HG03135 (cell line): ENCODE results near the gene VIPR1.
A peak's percentile ranks its signal among the peaks of the same experiment; 100 is the strongest.

Experiments
- ATAC-seq: cut with Tn5 transposase; IDR thresholded peaks from one replicate; pipeline ENCODE4 v1.9.1; 2021; ENCODE audit warnings: mild to moderate bottlenecking, moderate library complexity; ENCODE audit not compliant: unreplicated experiment

The VIPR1 gene, protein sequence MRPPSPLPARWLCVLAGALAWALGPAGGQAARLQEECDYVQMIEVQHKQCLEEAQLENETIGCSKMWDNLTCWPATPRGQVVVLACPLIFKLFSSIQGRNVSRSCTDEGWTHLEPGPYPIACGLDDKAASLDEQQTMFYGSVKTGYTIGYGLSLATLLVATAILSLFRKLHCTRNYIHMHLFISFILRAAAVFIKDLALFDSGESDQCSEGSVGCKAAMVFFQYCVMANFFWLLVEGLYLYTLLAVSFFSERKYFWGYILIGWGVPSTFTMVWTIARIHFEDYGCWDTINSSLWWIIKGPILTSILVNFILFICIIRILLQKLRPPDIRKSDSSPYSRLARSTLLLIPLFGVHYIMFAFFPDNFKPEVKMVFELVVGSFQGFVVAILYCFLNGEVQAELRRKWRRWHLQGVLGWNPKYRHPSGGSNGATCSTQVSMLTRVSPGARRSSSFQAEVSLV

DNA sequence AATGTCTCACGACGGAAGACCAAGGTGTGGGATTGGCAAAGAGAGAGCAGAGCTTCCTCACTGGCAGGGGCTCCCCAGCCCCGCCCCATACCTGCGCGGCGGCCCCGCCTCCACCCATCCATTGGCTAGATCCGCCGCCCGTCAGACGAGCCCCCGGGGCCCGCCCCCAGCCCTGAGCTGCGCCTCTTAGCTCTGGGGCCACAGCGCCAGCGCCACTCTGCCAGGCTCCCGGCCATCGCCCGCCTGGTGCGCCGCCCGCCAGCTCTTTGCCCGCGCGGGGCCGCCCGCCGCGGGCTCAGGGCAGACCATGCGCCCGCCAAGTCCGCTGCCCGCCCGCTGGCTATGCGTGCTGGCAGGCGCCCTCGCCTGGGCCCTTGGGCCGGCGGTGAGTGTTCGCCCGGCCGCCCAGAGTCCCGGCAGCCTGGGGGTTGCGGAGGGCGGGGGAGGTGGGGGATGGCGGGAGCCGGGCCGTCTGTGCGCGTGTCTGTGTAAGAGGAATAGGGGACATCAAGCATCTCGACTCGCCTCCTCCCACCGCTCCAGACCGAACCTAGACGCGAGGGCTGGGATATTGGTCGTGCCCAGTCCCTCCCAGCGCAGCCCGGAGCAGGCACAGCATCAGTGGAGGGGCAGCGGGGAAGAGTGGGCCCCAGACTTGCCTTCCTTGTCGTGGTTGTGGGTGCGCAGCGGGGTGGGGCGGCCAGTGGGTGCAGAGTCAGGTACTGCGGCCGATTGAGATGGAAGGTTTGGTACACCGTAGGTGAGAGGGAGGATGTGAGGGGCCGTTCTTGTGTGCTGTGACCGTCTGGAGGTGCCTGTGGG lies at the start of gene VIPR1:
Gene VIPR1 (plus strand): TSS at position 215 of the 822 bp plus-strand sequence. CDS start 93 bp downstream, at position 308.
- ATAC-seq: peak; percentile 93

GRCh38 chr3:42456211-42456610 lies 46.2 kb upstream of the VIPR1 start:
- no peak for ATAC-seq

GRCh38 chr3:42459151-42459550 lies 43.3 kb upstream of the VIPR1 start:
- ATAC-seq: no peak

- no peak for ATAC-seq
Measured at GRCh38 chr3:42461762-42462161, 40.7 kb upstream of the VIPR1 start.

GRCh38 chr3:42463093-42463492 lies 39.4 kb upstream of the VIPR1 start:
- ATAC-seq: no peak

DNA sequence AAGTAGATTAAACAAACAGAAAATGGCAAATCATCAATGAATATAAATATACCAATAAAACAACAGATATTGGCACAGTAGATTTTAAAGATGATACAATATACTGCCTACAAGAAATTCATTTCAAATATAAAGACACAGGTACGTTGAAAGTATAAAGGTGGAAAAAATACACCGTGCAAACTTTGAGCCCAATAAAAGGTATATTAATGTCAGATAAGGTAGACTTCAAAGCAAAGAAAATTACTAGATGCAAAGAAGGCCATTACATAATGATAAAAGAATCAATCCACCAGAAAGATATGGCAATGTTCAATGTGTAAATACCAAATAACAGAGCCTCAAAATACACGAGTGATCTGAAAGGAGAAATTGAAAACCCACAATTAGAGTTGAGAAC lies 34.3 kb upstream of the VIPR1 start:
- ATAC-seq: no peak

DNA sequence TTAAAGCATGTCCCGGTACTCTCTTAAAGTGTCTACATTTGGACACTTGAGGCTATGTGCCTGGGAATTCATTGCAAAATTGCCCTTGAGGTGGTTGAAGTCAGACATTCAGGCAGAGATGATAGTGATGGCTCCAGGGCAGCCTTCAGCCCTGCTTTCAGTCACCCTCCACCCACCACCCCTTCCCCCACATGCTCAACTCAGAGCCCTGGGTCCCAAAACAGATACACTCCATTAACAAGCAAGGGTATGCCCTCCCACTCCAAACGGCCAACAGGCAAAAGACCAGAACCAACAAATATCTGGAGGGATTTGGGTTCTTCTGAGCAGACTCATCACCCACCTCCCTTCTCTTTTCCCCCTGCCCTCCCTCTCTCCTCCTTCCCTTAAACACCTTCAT lies 29.9 kb upstream of the VIPR1 start:
- ATAC-seq: no peak

DNA sequence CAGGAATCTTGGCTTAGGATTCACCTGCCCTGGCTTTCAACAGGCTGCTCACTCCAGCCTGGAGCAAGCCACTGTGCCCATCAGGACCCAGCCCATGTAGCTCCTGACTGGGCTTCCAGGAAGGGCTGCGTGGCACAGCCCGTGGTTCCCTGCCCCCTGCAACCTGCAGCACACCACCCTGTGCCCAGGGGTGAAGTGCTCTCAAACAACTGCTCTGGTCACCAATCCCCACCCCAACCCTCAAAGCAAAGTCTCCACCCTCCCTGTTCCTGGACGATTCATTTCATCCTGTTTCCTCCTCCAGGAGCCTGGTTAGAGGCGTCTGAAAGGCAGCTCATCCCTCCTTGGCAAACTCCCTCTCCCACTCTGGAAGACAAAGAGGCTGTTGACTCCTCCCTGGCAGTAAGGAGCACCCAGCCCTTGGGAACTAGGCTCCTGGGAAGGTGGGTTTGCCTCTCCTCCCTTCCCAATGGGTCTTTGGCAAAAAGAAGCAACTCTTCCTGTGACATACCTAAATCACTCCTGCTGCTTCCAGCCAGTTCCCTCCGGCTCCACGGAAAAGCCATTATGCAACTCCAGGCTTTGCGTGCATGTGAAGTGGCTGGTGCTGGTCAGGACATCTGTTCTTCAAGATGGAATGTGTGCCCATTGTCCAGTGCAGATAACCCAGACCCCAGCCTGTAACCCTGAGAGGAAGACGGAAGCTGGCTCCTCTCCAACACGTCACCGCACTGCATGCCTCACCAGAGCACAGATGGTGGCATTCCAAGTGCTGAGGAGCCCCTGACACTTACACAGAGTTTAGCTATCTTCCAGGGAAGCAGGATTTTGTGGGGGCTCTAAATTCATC lies 29.1 kb upstream of the VIPR1 start:
- no peak for ATAC-seq

DNA sequence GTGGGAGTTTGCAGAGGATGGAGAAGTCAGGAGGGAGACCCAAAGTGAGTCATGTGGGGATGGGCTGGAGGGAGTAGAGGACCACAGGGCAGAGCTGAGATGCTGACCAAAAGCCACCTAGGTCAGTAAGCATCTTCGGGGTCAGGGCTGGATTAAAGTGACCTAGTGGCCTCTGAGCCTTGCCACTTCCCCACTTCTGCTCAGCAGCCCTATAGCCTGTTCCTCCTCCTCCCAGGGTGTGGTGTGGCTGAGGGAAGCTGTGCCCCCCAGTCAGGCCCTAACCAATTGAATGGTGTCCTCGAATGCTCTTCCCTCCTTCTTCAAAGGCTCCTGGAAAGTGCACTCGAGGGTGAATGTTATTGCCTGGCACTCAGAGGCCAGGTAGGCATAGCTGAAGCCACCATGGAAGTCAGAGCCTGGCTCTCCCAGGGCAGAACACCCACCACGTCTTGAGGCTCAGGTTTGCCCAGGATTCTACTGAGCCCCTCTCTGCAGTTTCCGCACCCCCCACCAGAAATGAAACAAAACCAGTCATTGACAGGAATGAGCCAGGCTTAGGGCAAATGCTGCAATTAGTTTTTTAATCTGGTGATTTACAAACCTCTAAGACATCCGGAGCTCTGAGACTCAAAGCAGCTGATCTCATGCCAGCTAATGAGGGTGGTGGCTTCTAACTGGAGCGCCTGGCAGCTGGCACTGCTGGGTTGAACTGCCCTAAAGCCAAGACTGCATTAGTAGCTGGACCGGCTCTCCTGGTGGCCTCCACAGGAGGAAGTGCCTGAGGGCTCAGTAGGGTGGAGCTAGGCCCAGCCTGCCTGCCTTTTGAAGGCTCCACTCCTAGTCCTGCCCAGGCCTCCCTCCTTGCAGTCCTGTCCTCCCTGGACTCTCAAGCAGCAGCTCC lies 26.0 kb upstream of the VIPR1 start:
- no peak for ATAC-seq

DNA sequence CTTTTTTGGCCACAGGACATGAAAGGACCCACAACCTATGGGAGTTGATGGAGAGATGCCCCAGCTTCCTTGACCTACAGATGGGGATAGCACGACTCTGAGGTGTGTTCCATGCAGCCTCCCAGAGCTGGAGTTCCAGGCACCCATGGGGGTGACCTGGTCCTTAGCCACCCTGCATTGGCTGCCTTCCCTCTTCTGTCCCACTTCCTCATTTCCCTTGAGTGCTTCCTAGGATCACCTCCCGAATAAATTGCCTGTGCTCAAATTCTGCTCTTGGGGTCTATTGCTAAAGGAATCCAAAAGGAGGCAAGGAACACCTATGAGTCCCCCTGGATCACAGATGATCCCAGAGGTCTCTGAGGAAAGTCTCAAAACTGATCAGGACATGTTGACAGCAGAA lies 24.7 kb upstream of the VIPR1 start:
- no peak for ATAC-seq

- ATAC-seq: no peak
Measured at GRCh38 chr3:42478830-42479229, 23.6 kb upstream of the VIPR1 start.

- ATAC-seq: no peak
Measured at GRCh38 chr3:42486814-42487565, 15.5 kb upstream of the VIPR1 start.

DNA sequence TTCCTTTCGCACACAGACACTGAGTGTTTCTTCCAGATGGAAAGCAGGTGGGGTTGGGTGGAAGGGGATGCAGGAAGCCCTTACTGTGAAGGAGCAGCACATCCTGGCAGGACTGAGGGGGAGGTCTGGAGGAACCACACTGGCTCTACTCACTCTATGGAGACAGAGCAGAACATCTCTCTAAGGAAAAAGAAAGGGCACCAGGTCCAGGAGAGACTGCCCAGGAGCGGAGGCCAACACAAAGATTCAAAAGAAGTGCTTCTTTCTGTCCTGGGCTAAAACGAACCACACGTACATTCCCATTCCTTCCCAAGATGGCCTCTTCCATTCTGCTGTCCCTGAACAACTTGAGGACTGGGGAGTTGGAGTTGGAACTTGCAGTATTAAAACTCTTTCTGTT lies 13.8 kb upstream of the VIPR1 start:
- ATAC-seq: no peak

DNA sequence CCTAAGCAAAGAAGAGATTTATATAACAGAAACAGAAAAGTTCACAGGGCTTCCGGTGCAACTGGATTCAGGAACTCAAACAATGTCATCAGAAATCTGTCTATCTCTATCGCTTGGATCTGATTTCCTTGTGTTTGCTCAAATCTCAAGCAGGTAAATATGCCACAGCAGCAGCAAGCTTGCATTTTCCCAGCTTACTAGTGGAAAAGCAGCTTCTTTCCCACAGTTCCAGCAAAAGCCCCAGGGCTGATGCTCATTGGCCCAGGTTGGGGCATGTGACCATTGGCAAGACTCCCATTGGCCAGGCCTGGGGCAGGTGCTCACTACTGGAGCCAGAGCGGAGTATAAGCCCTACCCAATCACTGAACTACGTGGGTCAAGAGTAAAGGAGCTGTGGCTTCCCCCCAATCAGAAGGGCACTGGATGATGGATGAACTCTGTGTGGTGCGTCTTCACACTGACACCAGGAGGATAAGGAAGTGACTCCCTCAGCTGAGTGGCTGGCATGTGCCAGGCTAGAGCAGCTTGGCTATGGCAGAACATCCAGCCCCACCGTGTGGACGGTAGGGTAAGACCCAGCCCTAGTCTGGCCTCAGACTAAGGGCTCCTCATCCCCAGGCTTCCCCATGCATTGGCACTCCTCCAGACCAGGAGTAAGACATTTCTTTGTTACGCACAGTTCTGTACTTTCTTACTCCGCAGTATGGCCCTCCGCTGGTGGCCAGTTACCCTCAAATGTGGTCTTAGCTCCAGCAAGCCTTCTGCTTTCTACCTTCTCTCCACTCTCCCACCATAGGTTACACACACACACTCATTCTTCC lies 13.1 kb upstream of the VIPR1 start:
- ATAC-seq: no peak

- ATAC-seq: no peak
Measured at GRCh38 chr3:42489937-42490227, 12.6 kb upstream of the VIPR1 start.

DNA sequence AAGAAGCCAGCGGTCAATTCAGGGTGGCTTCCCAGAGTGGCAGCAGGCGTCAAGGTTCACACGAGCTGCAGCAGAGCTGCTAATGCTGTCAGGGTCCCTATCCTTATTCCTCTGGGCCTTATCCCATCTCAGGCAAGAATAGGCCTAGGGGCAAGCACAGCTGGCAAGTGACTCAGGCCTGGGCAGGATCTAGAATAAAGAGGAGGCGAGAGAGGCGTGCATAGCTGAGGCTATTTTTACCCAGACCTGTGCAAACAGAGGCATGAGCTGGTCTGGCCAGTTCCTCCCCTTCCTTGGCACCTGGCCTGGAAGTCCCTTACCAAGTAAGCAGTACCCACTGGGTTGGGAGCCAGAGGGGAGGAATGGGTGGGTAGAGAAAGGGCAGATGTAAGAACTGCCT lies 12.2 kb upstream of the VIPR1 start:
- peak; percentile 98 for ATAC-seq

GRCh38 chr3:42491881-42492507 lies 10.4 kb upstream of the VIPR1 start:
- ATAC-seq: no peak

GRCh38 chr3:42492508-42493080 lies 9.8 kb upstream of the VIPR1 start:
- ATAC-seq: no peak
